Measurements from ENCODE around the gene PTGFRN. TPM values are rescaled to one million over a fixed set of nuclear protein-coding genes. Genes with fewer than 3 reads are reported as not detected.
A peak's percentile ranks its signal among the peaks of the same experiment; 100 is the strongest.
"Not testable (repeated sequence)": the region's sequence is repeated elsewhere in the genome, so short reads cannot be mapped to it uniquely, and the experiment has no call there.

PTGFRN gene
- total RNA-seq = 1 to 10 TPM; 2.3 to 8.1 (median 4.5) TPM
- 1 to 10 TPM in 2 of 3 donors, under 1 TPM in 1; 0.79 to 1.6 (median 1.5) TPM for polyA plus RNA-seq
- long read RNA-seq, donor 1, partial matches to known transcripts = 0 of 1 reads
- long read RNA-seq, donor 1, other reads (novel, unspliced or antisense) = 1 of 1 reads
- long read RNA-seq, donor 2, partial matches to known transcripts = 1 of 1 reads
- long read RNA-seq, donor 2, other reads (novel, unspliced or antisense) = 0 of 1 reads

DNA sequence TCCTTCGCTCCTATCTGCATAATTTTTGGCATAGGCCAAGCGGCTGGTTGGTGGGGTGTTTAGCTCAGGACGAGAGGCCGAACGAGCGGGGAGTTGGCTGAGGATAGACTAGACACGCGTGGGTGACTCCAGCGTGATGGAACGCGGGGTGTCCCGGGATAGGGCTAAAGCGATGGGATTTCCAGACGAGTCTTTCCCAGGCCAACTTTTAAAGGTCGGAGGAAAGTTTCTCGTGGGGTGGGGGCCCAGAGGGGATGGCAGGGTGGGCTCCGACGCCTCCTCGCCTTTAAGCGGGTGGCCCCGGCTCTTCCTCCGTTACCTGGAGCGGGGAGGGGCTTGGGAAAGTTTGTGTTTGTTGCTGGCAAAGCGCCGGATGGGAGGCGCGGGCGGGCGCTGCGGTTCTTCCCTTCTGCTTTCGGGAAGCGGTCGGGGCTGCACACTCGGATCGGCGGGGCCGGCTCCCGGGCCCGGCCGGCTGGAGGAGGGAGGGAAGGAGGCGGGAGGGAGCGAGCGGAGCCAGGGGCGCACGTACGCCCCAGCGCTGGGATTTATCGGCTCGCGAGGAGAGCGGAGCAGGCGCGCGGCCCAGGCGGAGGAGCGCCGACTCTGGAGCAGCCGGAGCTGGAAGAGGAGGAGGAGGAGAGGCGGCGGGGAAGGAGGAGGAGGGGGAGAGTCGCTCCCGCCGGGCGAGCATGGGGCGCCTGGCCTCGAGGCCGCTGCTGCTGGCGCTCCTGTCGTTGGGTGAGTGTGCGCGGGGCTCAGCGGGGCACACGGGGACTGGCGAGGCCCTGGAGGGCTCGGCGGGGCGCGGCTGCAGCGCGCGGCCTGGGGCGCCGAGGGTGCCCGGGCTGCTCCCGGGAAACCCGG is at the start of gene PTGFRN:
Gene PTGFRN, plus strand, starts transcription at position 405 of the 867 bp plus-strand sequence. Its CDS starts 288 bp downstream, at position 693.
- TF ChIP-seq, protein P1, sequence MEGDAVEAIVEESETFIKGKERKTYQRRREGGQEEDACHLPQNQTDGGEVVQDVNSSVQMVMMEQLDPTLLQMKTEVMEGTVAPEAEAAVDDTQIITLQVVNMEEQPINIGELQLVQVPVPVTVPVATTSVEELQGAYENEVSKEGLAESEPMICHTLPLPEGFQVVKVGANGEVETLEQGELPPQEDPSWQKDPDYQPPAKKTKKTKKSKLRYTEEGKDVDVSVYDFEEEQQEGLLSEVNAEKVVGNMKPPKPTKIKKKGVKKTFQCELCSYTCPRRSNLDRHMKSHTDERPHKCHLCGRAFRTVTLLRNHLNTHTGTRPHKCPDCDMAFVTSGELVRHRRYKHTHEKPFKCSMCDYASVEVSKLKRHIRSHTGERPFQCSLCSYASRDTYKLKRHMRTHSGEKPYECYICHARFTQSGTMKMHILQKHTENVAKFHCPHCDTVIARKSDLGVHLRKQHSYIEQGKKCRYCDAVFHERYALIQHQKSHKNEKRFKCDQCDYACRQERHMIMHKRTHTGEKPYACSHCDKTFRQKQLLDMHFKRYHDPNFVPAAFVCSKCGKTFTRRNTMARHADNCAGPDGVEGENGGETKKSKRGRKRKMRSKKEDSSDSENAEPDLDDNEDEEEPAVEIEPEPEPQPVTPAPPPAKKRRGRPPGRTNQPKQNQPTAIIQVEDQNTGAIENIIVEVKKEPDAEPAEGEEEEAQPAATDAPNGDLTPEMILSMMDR (IDR thresholded peaks at IDR 0.05) = no peak
- Histone ChIP-seq H3K4me1 (no peaks in the 10 kb centered on the region), H3K27ac (no peak within 1 kb of the TSS), H3K9me3 (no peaks in the 10 kb centered on the region), H3K27me3 (ENCODE audit: insufficient read depth in 3 of 3, low read length in 2 of 3) (peaks cover 0 to 53% (median 0%) of the 10 kb centered on the region in 3 donors), H3K36me3 (ENCODE audit: insufficient read depth in 1 of 2, low read depth in 1 of 2) (no peaks in the 10 kb centered on the region), H3K4me3 (peak within 1 kb of the TSS; percentile 72)
- intact Hi-C loops (cut with DNase I) = no loop called here
- peak; percentile 73 to 83 (median 77) for ATAC-seq
- DNase-seq = peak; percentile 67 to 78
- WGBS, 3 donors = 3 to 7% (median 5%) methylated on average over 50 to 86 of the region's 86 CpGs

GRCh38 chr1:116860167-116860566 is 49.5 kb upstream of the PTGFRN start:
- DNase-seq; H3K36me3 ChIP-seq (ENCODE audit: insufficient read depth in 1 of 2, low read depth in 1 of 2); H3K4me1 ChIP-seq; intact Hi-C loops (cut with DNase I); ATAC-seq; H3K4me3 ChIP-seq; H3K9me3 ChIP-seq; H3K27me3 ChIP-seq (ENCODE audit: insufficient read depth in 3 of 3, low read length in 2 of 3); H3K27ac ChIP-seq: not testable (repeated sequence)
- 86 to 92% (median 91%) methylated on average over 2 of the region's 2 CpGs for WGBS, 3 donors

- H3K4me3 ChIP-seq = no peak overlapping the region
- H3K27me3 ChIP-seq (ENCODE audit: insufficient read depth in 3 of 3, low read length in 2 of 3) = no peaks in the 10 kb centered on the region
- TF ChIP-seq, protein P1 (IDR thresholded peaks at IDR 0.05) = no peak
- DNase-seq = no peak
- H3K9me3 ChIP-seq = no peaks in the 10 kb centered on the region
- 90 to 95% (median 92%) methylated on average over 3 of the region's 3 CpGs for WGBS, 3 donors
- intact Hi-C loops (cut with DNase I) = no loop called here
- ATAC-seq = no peak
- no peaks in the 10 kb centered on the region for H3K36me3 ChIP-seq (ENCODE audit: insufficient read depth in 1 of 2, low read depth in 1 of 2)
- H3K27ac ChIP-seq = no peak overlapping the region
- H3K4me1 ChIP-seq = no peaks in the 10 kb centered on the region
Measured at GRCh38 chr1:116861137-116861536, 48.6 kb upstream of the PTGFRN start.

GRCh38 chr1:116863031-116863430 is 46.7 kb upstream of the PTGFRN start:
- H3K9me3 ChIP-seq; ATAC-seq; H3K4me1 ChIP-seq; H3K27ac ChIP-seq; DNase-seq; H3K4me3 ChIP-seq; H3K36me3 ChIP-seq (ENCODE audit: insufficient read depth in 1 of 2, low read depth in 1 of 2); intact Hi-C loops (cut with DNase I); H3K27me3 ChIP-seq (ENCODE audit: insufficient read depth in 3 of 3, low read length in 2 of 3): not testable (repeated sequence)
- 63 to 71% (median 67%) methylated on average over 3 of the region's 3 CpGs for WGBS, 3 donors

GRCh38 chr1:116866478-116866877 is 43.2 kb upstream of the PTGFRN start:
- ATAC-seq; H3K9me3 ChIP-seq; H3K27ac ChIP-seq; intact Hi-C loops (cut with DNase I); H3K4me3 ChIP-seq; H3K27me3 ChIP-seq (ENCODE audit: insufficient read depth in 3 of 3, low read length in 2 of 3); H3K36me3 ChIP-seq (ENCODE audit: insufficient read depth in 1 of 2, low read depth in 1 of 2); H3K4me1 ChIP-seq; DNase-seq: not testable (repeated sequence)
- WGBS, 3 donors = 96 to 98% (median 96%) methylated on average over 2 of the region's 2 CpGs

DNA sequence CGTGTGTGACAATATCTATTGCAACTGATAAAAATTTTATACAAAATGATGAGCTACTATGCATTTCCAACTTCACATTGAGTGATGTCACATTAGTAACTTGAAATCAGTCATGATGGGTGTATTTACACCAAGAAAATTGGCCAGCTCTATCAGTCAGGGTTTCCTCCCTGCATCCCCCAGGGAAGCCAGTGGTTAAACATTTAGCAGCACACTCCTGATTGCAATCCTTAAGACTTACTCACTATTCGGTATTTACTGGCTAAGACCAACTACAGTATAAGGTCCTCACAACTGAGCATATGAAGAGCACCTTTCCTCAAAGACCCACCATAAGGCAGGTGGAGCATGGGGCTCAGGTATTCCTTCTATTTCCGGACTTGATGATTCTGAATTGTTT is 41.3 kb upstream of the PTGFRN start:
- peaks cover 0 to 10% (median 2%) of the 10 kb centered on the region in 3 donors for H3K27me3 ChIP-seq (ENCODE audit: insufficient read depth in 3 of 3, low read length in 2 of 3)
- TF ChIP-seq, protein P1 (IDR thresholded peaks at IDR 0.05) = no peak
- no peak overlapping the region for H3K4me3 ChIP-seq
- H3K27ac ChIP-seq = no peak overlapping the region
- H3K4me1 ChIP-seq = no peaks in the 10 kb centered on the region
- no peak for ATAC-seq
- no peaks in the 10 kb centered on the region for H3K9me3 ChIP-seq
- intact Hi-C loops (cut with DNase I) = no loop called here
- WGBS, 3 donors = 56 to 66% (median 65%) methylated on average over 3 of the region's 3 CpGs
- no peaks in the 10 kb centered on the region for H3K36me3 ChIP-seq (ENCODE audit: insufficient read depth in 1 of 2, low read depth in 1 of 2)
- no peak for DNase-seq

Data from psoas muscle (tissue), 8 donors.